GM12874 (cell line): ENCODE data around the gene FOXN3.

ENCODE experiments used
- TF ChIP-seq, protein P1 (sequence below): IDR thresholded peaks from 2 replicates; pipeline ENCODE4 v1.5.1; 2011; ENCODE audit warnings: low read depth, mild to moderate bottlenecking, control low read depth, low read length, moderate library complexity; ENCODE audit not compliant: insufficient read depth

The FOXN3 gene

DNA sequence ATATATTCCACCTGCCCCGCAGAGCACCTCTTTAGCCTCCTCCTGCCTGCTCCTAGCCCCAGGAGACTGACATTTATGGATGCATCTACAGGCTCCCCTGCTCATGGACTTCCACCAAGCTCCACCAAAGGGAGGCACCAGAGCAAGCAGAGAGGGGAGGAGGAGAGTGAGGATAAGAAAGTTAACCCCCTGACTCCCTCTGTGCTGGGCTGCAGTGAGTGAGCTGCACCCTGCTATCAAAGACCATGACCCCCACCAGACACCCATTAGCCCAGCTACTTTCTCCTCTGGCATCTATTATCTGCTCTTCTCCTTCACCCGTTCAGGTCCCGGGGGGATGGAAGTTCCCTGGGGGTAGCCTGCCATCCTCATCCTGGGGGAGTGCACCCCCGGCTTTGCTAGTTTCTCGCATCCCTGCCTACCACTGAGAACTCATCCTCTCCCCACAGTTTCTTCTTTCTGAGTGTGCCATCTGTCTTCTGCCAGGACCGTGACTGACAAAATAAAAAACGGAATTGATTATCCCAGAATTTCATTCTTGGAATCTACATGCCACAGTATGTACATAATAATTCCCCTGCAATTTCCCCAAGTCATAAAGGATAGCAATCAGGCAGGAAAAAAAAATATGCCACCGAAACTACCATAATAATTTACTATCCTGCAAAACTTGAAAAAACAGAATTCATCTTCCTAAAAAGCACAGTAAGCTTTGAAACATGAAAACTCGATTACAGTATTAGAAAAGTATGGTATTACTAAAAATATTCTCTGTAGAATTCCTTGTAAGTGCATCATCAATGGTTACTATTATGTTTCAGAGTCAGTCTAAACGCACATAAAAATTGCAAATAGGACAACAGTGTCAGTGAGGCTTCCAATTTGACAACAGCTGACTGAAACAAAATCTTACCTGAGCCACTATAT is 45.2 kb downstream of the FOXN3 start:
- TF ChIP-seq, protein P1, sequence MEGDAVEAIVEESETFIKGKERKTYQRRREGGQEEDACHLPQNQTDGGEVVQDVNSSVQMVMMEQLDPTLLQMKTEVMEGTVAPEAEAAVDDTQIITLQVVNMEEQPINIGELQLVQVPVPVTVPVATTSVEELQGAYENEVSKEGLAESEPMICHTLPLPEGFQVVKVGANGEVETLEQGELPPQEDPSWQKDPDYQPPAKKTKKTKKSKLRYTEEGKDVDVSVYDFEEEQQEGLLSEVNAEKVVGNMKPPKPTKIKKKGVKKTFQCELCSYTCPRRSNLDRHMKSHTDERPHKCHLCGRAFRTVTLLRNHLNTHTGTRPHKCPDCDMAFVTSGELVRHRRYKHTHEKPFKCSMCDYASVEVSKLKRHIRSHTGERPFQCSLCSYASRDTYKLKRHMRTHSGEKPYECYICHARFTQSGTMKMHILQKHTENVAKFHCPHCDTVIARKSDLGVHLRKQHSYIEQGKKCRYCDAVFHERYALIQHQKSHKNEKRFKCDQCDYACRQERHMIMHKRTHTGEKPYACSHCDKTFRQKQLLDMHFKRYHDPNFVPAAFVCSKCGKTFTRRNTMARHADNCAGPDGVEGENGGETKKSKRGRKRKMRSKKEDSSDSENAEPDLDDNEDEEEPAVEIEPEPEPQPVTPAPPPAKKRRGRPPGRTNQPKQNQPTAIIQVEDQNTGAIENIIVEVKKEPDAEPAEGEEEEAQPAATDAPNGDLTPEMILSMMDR: no peak

DNA sequence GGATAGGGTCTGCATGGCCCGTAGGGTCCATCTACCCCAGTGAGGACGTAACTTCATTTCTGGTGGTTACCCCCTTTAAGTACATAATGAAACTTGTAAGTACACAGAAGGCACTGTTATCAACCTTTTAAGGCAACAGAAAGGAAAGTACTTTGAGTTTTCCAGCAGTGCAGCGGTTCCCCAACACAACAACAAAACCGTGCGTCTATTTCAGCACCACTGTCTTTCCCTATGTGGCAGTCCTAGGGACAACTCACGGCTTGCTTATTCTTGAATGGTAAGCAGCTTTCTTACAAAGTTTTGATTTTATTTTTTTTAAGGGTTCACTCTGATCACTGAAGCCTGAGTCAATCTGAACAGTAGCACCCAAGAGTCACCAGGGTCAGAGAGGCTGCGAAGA is 46.3 kb downstream of the FOXN3 start:
- TF ChIP-seq, protein P1: no peak

DNA sequence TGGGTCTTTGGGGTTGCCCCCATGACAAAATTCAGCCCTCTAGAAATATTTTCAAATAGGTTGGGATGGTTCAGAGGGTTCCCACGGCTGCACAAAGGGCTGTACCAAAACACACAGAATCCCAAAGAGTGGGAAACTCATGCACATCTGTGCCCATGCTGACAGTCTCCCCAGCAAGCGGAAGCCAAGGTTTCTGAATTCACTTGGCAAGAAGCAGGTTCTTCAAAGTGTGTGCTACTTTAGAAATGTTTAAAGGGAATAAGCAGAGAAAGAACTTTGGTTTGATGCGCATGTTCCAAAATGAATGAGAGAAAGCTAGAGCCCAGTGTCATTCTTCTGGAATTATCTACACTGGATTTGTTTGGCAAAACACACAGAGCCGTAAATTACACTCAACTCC is 46.7 kb downstream of the FOXN3 start:
- TF ChIP-seq, protein P1: no peak

DNA sequence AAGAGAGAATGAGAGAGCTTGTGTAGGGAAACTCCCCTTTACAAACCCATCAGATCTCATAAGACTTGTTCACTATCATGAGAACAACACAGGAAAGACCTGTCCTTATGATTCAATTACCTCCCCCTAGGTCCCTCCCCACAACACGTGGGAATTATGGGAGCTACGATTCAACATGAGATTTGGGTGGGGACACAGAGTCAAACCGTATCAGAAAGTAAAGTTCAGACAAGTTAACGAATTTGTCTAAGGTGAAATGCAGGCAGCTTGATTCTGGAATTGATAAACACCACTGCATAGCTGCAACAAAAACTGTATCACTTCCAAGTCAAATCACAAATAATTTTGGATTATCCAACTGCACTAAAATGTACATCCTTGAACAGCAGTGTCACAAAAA is 47.4 kb downstream of the FOXN3 start:
- TF ChIP-seq, protein P1: no peak

DNA sequence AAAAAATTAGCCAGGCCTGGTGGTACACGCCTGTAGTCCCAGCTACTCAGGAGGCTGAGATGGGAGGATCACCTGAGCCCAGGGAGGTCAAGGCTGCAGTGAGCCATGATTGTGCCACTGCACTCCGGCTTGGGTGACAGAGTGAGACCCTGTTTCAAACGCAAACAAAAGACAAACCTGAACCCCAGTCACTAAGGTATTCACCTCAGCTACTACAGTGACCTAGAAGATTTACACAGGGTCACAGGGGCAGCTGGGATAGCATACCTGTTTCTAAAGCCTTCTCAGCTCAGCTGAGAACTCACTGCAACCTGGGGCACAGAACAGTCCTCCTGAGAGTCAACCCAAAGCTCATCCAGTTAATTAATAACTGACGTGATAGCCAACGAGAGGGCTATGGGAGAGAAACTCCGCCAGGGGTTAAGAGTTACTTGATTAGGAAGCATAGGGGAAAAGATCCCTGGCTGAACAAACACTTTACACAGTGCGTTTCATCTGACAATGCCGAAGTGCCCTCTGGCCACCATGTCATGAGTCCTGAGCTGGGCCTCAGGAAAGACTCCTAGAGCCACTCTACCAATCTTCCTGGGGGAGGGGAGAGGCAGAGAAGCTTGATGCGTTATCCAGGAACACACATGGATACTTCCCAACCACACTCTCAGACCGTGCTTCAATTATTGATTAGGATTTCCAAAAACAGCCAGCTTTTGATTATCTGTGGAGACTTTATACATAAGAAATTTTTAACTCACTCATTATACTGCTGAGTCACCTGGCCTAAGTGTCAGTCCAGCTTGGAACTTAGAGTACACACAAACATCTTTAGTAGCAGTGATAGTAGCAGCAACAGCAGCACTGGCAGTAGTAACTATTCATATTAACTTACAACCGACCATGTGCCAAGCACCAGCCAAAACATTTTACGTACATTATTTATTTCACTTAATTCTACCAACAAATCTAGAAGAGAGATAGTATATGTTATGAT is 48.2 kb downstream of the FOXN3 start:
- TF ChIP-seq, protein P1: no peak

DNA sequence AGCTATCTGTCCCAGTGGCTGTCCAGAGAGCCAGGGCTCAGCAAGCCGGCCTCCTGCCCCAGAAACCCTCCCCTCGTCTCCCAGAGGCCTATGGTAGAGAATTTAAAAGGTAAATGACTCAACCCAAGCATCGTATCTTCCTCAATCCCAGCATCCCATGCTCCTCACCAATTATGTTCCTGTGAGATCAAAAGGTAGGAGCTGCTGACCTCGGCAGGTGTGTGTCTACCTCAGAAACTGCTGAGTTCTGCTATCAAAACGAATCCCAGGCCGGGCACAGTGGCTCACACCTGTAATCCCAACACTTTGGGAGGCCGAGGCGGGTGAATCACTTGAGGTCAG is 49.3 kb downstream of the FOXN3 start:
- TF ChIP-seq, protein P1: no peak
